HG03045 (cell line): ENCODE results near the gene TRIM13.
A peak's percentile ranks its signal among the peaks of the same experiment; 100 is the strongest.

Experiments used
- ATAC-seq: cut with Tn5 transposase; IDR thresholded peaks from one replicate; pipeline ENCODE4 v1.9.1; 2021; ENCODE audit warnings: mild to moderate bottlenecking, moderate library complexity; ENCODE audit not compliant: unreplicated experiment

Gene TRIM13

GRCh38 chr13:49996161-49996915 is 504 bp upstream of the TRIM13 start:
- ATAC-seq = peak; percentile 63

DNA sequence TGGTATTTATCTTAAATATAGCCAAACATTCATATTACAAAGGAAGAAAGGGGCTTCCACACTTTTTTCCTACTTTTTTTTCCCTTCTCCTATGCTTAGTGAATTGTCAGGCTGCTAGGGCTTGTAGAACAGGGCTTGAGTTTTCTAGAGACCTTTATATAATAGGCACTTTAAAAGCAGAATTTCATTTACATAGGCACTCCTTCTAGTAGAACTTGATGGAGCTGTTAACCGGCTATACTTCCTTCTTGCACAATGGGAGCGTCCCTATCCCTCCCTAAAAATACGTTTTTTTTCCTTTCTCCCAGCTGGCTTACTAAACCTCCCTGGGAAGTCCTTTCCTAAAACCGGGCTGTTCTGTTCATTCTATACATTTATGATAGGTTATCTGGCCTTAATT is 1.1 kb downstream of the TRIM13 start:
- ATAC-seq = no peak

GRCh38 chr13:49998714-49999624 is 2.1 kb downstream of the TRIM13 start:
- ATAC-seq = no peak

DNA sequence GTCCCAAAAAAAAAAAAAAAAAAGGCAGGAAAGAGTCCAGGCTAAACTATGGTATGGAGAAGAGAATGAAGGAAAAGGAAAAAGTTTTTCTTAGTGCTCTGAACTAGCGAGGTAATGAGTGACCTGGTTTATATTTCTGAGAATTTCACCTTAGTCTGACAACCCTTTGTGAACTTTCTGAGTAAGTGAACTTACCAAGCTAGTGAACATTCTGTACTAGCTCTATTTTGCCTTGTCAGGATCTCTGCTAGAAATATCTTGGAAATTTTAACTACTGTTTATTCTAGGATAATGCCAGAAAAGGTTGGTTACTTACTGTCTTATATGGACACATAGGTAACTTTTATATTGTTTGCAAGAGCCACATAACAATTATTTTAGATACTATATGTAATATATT is 4.4 kb downstream of the TRIM13 start:
- ATAC-seq = no peak

DNA sequence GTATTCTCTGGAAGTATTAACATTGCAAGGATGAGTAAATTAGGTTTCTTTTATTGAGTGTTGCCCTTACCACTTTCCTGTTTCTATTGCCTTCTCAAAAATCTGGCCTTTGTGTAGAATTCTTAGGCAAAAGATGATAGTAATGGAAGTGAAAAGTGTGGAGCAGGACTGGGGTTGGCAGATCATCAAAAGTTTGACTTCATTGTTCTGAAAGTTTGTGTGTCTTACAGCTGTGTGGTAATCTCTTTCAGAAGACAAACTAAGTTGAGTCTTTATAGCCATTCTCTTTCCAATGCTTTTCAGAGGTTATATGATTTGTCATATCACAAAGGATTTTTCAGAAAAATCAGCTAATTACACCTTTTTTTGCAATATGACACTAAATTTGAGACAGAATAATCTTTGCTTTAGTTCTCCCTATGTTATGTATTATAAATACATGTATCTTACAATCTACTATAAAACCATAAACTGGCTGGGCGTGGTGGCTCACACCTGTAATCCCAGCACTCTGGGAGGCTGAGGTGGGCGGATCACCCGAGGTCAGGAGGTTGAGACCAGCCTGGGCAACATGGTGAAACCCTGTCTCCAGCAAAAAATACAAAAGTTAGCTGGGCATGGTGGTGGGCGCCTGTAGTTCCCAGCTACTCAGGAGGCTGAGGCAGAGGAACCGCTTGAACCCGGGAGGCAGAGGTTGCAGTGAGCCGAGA is 9.7 kb downstream of the TRIM13 start:
- no peak for ATAC-seq

DNA sequence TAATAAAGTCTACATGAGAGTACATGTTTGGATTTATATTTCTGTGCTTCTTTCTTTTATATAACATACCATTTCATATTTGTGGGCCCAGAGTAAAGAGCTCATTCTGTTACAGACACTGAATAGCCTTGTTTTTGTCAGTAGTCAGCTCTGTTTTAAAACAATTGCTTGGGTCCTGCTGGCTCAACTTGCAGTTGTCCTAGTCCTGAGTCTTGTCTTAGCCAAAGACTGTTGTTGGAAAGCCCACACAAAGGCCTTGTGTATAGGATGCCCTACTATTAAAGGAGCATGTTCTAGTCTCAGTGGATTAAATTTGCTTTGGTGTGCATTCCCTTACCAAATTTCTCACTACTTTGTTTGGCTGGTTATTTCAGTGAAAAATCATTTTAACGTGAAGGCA is 14.6 kb downstream of the TRIM13 start:
- no peak for ATAC-seq

- ATAC-seq = no peak
These were observed 15.7 kb downstream of the TRIM13 start for GRCh38 chr13:50012396-50013169.

DNA sequence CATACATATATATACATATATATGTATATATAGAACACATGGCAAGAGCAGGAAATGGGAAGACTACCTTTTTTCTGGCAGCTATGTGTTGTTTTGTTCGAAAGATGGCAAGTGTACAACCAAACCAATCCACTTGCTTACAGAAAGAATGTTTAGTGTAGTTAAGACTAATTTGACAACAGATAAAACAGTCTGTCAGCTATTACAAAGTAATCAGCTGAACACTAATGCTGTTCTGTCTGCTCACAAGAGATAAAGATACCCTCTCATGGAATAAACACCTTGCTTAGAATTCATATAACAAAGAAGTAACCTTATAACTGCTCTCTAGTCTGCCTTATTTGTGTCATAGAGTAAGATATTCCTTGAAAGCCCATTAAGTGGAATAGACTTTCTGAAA is 17.5 kb downstream of the TRIM13 start:
- no peak for ATAC-seq

DNA sequence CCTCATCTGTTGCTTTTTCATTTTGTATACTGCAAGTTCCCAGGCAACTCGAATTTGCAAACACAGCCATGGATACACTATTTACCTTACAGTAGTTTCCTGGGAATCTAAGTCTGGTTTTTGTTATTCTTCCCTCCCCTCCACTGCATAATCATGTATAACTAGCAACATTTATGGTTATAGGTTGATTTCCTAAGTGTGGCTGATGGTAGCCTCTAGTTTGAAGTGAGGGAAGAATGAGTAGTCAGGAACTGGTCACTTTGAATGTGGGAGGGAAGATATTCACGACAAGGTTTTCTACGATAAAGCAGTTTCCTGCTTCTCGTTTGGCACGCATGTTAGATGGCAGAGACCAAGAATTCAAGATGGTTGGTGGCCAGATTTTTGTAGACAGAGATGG is 18.4 kb downstream of the TRIM13 start, which contains the start of gene KCNRG:
KCNRG (plus strand) TSS at position 187 of the 400 bp plus-strand sequence; CDS start at position 237, 50 bp downstream.
- no peak for ATAC-seq

GRCh38 chr13:50015750-50016149 is 18.9 kb downstream of the TRIM13 start:
- ATAC-seq = no peak

- no peak for ATAC-seq
These were observed 19.6 kb downstream of the TRIM13 start for GRCh38 chr13:50016444-50016843.

DNA sequence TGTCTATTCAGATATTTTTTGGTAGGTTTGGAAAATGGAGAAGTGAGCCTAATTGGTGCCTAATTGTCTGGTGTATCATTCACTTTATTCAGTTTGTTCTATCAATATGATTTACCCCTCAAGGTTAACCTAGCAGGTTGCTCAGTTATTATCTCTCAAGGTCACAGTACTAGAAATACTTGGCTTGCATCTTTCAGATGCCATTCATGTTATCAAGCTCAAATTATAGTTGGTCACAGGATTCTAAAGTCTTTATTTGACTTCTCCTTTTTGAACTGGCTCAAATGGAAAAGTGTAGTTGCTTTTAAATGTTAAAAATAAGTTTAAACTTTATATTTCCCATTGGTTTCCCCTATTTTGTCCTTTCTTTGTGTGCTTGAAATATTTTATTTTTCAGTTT is 21.0 kb downstream of the TRIM13 start:
- ATAC-seq = no peak

- ATAC-seq = no peak
These were observed 28.6 kb downstream of the TRIM13 start for GRCh38 chr13:50025436-50025835.

DNA sequence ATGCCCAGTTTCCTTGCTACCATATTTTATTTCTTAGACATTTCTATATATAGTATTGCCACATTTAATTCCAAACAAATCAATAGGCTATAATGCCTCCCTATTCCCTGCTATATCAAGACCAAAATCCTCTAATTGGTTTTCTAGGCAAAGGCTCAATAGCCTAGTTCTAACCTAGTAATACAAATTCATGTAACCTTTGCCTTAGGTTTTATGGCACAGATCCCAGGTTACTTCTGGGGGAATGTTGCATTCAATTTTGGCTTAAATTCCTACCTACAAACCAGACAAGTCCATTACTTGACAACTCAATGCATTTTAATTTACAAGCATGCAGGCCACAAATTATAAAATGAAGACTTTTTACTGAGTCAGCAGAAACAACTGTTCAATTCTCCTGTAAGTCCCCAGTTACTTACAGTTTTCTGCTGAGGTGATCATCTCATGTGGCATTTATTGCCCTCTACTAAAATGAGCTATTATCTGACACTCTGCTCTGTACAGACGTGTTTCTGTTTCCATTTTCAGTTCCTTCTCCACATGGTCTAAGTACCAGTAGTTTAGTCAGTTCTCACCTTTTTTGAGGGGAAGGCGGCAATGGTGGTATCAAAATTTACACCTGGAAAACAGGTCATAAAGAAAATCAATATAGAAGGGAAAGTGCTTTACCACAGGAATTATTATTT is 30.1 kb downstream of the TRIM13 start:
- peak; percentile 97 for ATAC-seq

DNA sequence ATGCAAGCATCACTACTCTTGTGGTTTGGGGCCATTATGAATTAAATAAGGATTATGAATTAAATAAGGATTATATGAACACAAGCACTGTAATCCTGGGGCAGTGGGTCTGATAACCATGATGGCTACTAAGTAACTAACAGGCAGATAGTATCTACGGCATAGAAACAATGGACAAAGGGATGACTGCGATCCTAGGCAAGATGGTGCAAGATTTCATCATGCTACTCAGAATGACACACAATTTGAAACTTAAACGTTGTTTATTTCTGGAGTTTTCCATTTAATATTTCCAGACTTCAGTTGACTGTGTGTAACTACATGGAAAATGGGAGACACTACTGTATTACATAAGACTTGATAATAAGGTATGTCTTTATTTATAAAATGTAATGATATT is 33.5 kb downstream of the TRIM13 start:
- ATAC-seq = no peak

GRCh38 chr13:50033725-50034124 is 36.9 kb downstream of the TRIM13 start:
- ATAC-seq = no peak

- ATAC-seq = no peak
These were observed 40.9 kb downstream of the TRIM13 start for GRCh38 chr13:50037788-50038187.

DNA sequence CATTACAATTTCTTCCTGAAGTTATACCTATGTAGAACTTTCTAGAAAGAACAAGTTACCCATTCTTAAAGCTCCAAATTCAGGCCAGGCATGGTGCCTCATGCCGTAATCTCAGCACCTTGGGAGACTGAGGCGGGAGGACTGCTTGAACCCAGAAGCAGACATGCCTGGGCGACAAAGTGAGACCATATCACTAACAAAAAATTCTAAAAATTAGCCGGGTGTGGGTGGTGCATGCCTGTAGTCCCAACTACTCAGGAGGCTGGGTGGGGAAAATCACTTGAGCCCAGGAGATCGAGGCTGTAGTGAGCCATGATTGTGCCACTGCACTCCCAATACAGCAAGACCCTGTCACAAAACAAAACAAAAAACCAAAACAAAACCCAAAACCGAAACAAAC is 41.4 kb downstream of the TRIM13 start:
- no peak for ATAC-seq

GRCh38 chr13:50052478-50052877 is 55.6 kb downstream of the TRIM13 start:
- no peak for ATAC-seq

DNA sequence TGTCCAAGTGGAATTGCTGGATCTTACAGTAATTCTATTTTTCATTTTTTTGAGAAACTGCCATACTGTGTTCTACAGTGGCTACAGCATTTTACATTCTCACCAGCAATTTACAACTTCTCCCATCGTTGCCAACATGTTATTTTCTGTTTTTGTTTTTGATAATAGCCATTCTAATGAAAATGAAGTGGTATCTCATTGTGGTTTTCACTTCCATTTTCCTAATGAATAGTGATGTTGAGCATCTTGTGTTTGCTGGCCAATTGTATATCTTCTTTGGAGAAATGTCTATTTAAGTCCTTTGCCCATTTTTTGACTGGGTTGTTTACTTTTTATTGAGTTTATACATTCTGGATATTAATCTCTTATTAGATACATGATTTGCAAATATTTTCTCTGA is 57.0 kb downstream of the TRIM13 start:
- ATAC-seq = no peak
